ENCODE data around the gene BTBD3. TPM values are rescaled to one million over a fixed set of nuclear protein-coding genes. Genes with fewer than 3 reads are reported as not detected.

The BTBD3 gene
- total RNA-seq, 1 experiment from 2014 or later, result 24.7 TPM

DNA sequence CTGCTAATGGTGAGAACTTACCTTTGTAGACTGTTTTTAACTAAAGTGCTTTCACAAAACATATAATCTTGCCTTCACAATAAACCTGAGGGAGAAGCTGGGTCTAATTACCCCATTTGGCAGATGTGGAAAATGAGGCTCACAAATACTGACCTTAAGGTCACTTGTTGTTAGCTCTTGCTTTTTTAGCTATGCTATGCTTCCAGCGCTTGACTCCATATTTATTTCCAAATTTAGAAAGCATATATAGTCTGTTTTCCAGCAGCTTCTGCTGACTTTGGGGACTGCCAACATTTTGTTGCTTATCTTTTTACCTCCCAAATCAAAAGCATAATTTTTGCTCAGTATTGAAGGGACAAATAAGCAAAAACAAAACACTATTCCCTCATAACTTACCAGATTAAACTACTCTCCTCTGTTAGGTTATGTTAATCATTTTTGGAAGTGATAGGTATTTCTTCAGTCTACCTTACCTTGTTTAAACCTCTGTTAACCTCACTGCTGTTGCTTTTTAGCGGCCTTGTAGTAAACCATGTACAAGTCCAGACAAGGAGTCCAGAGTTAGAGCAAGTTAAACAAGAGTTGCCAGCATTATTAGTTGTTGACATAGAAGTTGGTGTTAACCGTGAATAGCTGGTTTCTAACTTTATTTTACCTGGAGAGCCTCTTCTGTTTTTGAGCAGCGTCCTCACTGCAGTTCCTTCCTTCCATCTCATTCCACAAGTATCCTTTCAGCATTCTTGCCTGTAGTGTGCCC lies 4.9 kb upstream of the BTBD3 start:
- no peak for DNase-seq (ENCODE audit: low read depth)

GRCh38 chr20:11918391-11918845 lies 725 bp downstream of the BTBD3 start:
- no peak for DNase-seq (ENCODE audit: low read depth)

DNA sequence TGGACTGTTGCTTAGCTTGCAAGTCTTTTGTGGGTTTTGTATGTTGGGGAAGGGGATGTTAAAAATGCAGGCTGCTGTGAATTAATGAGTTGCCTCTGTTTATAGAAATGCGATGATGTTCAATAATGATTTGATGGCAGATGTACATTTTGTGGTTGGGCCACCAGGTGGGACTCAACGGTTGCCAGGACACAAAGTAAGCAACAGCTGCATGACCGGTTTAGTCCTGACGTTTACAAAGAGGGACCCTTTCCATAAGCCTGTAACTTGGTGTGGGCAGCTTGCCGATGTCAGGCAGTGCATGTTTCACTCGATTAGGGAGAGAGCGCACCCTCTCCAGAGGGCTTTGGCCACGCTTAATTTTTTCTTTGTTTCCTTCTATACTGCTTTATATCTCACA lies 1.3 kb downstream of the BTBD3 start:
- no peak for DNase-seq (ENCODE audit: low read depth)

- no peak for DNase-seq (ENCODE audit: low read depth)
These were observed 1.9 kb downstream of the BTBD3 start for GRCh38 chr20:11919581-11919980.

DNA sequence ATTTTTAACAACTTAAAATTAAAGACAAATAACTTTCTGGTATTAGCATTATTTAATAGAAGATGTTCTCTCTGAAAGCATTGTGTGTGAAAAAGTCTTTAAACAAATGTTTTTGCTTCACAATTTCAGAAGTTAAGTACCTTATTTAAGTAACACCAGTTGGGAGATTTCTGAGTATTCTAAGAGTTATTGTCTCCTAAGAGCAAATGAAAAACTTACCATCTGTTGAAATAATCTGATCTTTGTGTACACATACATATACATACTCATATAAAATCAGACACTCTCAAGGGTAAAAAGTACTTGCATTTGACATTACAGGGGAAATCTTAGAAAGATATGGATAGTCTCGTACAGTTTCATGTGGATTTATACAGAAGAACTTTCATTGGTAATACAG lies 2.4 kb downstream of the BTBD3 start:
- DNase-seq (ENCODE audit: low read depth), result no peak

- no peak for DNase-seq (ENCODE audit: low read depth)
These were observed 3.6 kb downstream of the BTBD3 start for GRCh38 chr20:11921321-11921720.

DNA sequence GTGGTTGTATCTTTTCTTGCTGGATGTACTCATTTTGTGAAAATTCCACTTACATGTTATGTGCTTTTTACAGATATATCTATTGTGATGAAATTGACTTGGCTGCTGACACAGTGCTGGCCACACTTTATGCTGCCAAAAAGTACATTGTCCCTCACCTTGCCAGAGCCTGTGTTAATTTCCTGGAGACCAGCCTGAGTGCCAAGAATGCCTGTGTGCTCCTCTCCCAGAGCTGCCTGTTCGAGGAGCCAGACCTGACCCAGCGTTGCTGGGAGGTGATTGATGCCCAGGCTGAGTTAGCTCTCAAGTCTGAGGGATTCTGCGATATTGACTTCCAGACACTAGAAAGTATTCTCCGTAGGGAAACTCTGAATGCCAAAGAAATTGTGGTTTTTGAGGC lies 4.9 kb downstream of the BTBD3 start:
- DNase-seq (ENCODE audit: low read depth), result no peak

GRCh38 chr20:11924923-11925322 lies 7.2 kb downstream of the BTBD3 start:
- DNase-seq (ENCODE audit: low read depth), result no peak

DNA sequence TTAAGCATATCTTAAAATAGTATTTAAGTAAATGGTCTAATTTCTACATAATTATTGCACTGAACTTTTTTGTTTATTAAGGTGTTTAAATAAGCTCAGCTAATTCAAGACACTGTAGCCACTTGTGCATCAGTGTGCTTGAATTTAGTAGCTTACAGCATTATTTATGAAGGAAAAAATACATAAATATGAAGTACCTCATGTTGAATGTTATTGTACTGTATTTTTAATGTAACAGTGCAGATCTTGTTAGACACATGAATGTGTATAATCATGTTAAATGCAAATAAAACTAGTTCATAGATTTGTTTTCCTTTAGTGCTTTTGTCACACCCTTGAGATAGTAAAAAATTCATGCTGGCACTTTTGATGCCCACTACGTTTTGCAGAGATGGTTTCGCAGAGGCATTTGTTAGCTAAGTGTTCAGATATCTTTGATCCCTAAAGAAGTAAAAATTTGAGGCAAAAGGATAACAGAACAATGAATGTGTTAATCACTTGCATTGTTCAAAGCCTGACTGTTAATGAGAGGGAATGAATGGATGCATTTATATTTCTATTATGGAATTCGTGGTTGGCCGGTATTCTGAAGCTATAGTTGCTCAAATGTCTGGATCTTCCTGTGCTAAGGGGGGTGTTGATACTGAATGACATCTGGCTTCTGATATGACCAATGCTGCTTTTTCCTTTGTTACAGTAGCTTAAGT lies 8.8 kb downstream of the BTBD3 start:
- no peak for DNase-seq (ENCODE audit: low read depth)

GRCh38 chr20:11929947-11930346 lies 12.3 kb downstream of the BTBD3 start:
- no peak for DNase-seq (ENCODE audit: low read depth)

- no peak for DNase-seq (ENCODE audit: low read depth)
These were observed 17.8 kb downstream of the BTBD3 start for GRCh38 chr20:11935212-11936154.

- DNase-seq (ENCODE audit: low read depth), result no peak
These were observed 18.5 kb downstream of the BTBD3 start for GRCh38 chr20:11936157-11936556.

DNA sequence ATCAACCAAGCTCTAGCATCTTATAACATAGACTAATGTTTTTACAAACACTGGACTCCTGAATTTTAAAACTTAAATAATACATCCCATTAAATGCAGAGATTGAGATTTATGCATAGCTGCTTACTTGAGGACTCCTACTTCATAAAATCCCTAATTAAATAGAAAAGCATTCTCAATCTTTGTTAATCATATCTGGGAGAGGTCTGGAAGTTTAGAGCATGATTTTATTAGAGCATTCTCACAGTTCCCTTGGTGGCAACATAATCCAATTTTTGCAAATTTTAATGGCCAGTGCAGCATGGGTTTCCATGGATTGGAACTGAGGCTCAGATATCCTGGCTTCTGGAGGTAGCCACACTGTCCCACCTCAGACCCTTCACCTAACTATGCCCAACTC lies 19.5 kb downstream of the BTBD3 start:
- no peak for DNase-seq (ENCODE audit: low read depth)

GRCh38 chr20:11941593-11942246 lies 24.0 kb downstream of the BTBD3 start:
- DNase-seq (ENCODE audit: low read depth), result no peak

GRCh38 chr20:11943778-11944177 lies 26.1 kb downstream of the BTBD3 start:
- no peak for DNase-seq (ENCODE audit: low read depth)

DNA sequence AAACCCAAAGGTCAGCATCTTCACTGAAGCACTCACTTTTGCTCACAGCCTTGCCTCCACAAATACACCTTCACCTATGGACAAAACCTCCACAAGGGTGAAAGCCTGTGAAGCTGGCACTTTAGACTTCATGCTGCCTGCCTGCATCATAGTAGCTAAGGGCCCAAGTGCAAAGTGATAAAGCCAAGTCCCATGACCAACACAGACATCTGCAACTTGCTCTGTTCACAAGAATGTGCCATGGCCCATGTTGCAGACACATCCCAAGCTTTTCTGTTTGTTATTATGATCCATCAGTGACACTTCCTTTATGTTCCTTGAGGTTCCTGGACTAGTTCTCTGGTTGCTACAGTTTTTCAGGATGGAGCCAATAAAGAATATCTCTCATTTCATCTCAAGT lies 31.1 kb downstream of the BTBD3 start:
- no peak for DNase-seq (ENCODE audit: low read depth)

- no peak for DNase-seq (ENCODE audit: low read depth)
These were observed 32.0 kb downstream of the BTBD3 start for GRCh38 chr20:11949711-11950110.

DNA sequence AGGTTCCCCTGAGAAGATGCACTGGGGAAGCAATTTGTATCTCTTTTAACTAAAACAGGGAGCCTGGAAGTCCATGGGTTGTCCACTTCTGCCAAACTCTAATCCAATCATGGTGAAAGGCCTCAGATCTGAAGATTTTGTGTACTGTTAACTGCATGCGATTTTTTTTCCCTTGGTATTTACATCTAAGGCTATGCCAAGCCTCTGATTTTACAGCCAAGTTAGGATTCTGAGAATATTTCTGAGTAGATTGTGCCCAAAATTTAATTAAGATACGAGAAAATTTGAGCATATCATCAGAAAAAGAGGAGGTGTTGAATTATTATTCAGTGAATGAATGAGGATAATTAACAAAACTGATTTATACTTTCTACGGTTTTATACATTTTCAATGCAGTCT lies 34.0 kb downstream of the BTBD3 start:
- DNase-seq (ENCODE audit: low read depth), result no peak

DNA sequence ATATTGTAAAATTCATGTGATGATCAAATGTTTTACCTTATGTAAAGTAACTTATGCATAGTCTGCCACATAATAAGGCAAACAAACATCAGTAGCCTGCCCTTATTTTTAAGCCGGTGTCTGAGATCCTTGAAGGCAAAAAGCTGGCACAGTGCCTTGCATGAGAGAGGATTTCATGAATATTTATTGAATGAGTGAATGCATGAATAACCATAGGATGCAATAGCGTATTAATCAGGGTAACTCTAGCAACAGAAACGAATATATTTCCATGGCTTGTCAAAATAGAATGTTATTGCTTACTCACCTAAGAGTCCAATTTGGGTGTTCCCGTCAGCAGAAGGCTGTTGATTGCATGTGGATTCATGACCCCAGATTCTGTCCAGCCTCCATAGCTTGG lies 34.9 kb downstream of the BTBD3 start:
- no peak for DNase-seq (ENCODE audit: low read depth)

DNA sequence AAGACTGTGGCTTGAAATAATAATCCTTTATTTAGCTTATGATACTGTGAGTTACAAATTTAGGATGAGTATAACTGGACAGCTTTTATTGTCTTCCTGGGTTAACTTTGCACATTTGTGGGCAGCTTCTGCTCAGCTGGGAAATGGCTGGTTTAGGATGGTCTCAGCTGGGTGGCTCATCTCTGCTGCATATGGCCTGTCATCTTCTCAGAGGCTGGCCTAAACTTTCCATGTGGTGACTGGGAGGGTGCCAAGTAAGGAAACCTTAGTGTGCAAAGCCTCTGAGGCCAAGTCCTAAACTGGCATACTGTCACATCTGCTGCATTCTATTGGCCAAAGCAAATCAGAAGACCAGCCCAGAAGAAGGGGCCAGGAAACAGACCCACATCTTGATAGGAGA lies 40.2 kb downstream of the BTBD3 start:
- DNase-seq (ENCODE audit: low read depth), result no peak

DNA sequence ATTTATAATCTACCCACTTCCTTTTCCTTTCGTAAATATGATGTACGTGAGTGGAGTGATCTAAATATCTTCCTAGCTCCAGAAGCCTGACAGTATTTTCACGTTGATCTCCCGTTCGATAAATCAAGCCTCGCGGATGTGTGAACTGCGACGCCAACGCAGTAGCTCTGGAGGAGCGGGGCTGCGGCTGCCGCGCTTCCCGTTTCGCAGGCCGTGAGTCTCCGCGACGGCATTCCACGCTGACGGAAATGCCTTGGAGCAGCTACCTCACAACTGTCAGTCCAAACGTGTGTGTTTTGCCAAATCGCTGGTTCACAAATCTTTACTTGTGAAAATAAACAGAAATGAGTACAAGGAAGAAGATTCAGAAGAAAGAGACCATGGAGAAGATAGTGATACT lies 41.2 kb downstream of the BTBD3 start:
- DNase-seq (ENCODE audit: low read depth), result no peak

DNA sequence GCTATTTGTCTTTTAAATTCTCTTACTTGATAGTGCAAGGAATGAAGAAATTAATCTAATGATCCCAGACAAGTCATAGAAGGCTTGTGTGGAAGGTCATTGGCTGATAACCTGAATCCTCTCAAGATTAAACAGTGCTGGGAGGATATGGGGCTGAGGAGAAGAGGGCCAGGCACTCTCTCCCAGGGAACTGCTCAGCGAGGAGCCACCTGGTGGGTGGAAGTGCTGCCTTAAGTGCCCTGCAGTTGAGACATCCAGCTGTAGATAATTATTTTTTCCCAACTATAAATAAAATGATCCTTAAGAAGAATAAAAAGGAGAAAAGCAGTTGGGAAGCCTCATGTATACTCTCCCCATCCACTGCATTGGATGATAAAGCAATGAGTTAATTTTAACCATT lies 47.9 kb downstream of the BTBD3 start:
- DNase-seq (ENCODE audit: low read depth), result no peak
